Trophoblast cell (in vitro differentiated cells and primary cell): ENCODE data around the gene MAPT.

Experiments
- DNase-seq, 2 donors: peaks; one replicate each; pipeline ENCODE4 v3.0.0-alpha.2; 2016
- H2AFZ ChIP-seq: 2 replicates; pipeline ENCODE4 v1.6.1; 2013; ENCODE audit warnings: low read length, moderate library complexity, mild to moderate bottlenecking; ENCODE audit not compliant: insufficient read depth, poor library complexity
- H2AK5ac ChIP-seq: 2 replicates; pipeline ENCODE4 v1.6.1; 2013; ENCODE audit warnings: mild to moderate bottlenecking, low read length
- H2BK120ac ChIP-seq: 2 replicates; pipeline ENCODE4 v1.6.1; 2013; ENCODE audit warnings: low read length, mild to moderate bottlenecking, moderate library complexity; ENCODE audit not compliant: insufficient read depth, poor library complexity
- H2BK12ac ChIP-seq: 2 replicates; pipeline ENCODE4 v1.6.1; 2013; ENCODE audit warnings: mild to moderate bottlenecking, low read length, moderate library complexity
- H2BK5ac ChIP-seq: 2 replicates; pipeline ENCODE4 v1.6.1; 2013; ENCODE audit warnings: low read length, low read depth, moderate library complexity, mild to moderate bottlenecking; ENCODE audit not compliant: poor library complexity
- H3K14ac ChIP-seq: 2 replicates; pipeline ENCODE4 v1.6.1; 2013; ENCODE audit warnings: mild to moderate bottlenecking, low read length
- H3K18ac ChIP-seq: 2 replicates; pipeline ENCODE4 v1.6.1; 2013; ENCODE audit warnings: mild to moderate bottlenecking, low read length
- H3K23ac ChIP-seq: 2 replicates; pipeline ENCODE4 v1.6.1; 2013; ENCODE audit warnings: low read length
- H3K27ac ChIP-seq: 2 replicates; pipeline ENCODE4 v1.5.1; 2013; ENCODE audit warnings: low read depth, mild to moderate bottlenecking, inconsistent platforms, low read length, moderate library complexity
- H3K27me3 ChIP-seq: 2 replicates; pipeline ENCODE4 v1.6.1; 2013; ENCODE audit warnings: inconsistent platforms, mild to moderate bottlenecking, low read length, moderate library complexity; ENCODE audit not compliant: insufficient read depth
- H3K36me3 ChIP-seq, 2 experiments: 1 replicate in 1 of 2; 2 replicates in 1 of 2; pipeline ENCODE4 v1.6.1; 2013; ENCODE audit warnings: low read length in 2 of 2, mild to moderate bottlenecking in 2 of 2, moderate library complexity in 1 of 2; ENCODE audit not compliant: insufficient read depth in 2 of 2, control insufficient read depth in 1 of 2
- H3K4ac ChIP-seq: 2 replicates; pipeline ENCODE4 v1.6.1; 2013; ENCODE audit warnings: low read depth, mild to moderate bottlenecking, low read length, moderate library complexity
- H3K4me1 ChIP-seq, 2 experiments: 1 replicate in 1 of 2; 2 replicates in 1 of 2; pipeline ENCODE4 v1.6.1; 2013; ENCODE audit warnings: low read length in 2 of 2, mild to moderate bottlenecking in 2 of 2, moderate library complexity in 1 of 2; ENCODE audit not compliant: insufficient read depth in 2 of 2, control insufficient read depth in 1 of 2
- H3K4me2 ChIP-seq: 2 replicates; pipeline ENCODE4 v1.6.1; 2013; ENCODE audit warnings: inconsistent platforms, mild to moderate bottlenecking, low read length, moderate library complexity
- H3K4me3 ChIP-seq: 2 replicates; pipeline ENCODE4 v1.5.1; 2013; ENCODE audit warnings: mild to moderate bottlenecking, low read depth, low read length, inconsistent platforms
- H3K79me1 ChIP-seq: one replicate; pipeline ENCODE4 v1.6.1; 2013; ENCODE audit warnings: low read length
- H3K79me2 ChIP-seq: 2 replicates; pipeline ENCODE4 v1.6.1; 2013; ENCODE audit warnings: low read length, mild to moderate bottlenecking; ENCODE audit not compliant: control insufficient read depth, insufficient read depth, poor library complexity
- H3K9ac ChIP-seq: 2 replicates; pipeline ENCODE4 v1.6.1; 2013; ENCODE audit warnings: mild to moderate bottlenecking, low read length
- H3K9me3 ChIP-seq: 2 replicates; pipeline ENCODE4 v1.6.1; 2013; ENCODE audit warnings: low read depth, mild to moderate bottlenecking, control low read depth, inconsistent platforms, low read length; ENCODE audit not compliant: insufficient read depth
- H4K12ac ChIP-seq: 2 replicates; pipeline ENCODE4 v1.6.1; 2013; ENCODE audit warnings: low read depth, mild to moderate bottlenecking, low read length, moderate library complexity
- H4K8ac ChIP-seq: 2 replicates; pipeline ENCODE4 v1.6.1; 2013; ENCODE audit warnings: low read depth, mild to moderate bottlenecking, low read length, moderate library complexity
- H4K91ac ChIP-seq: one replicate; pipeline ENCODE4 v1.6.1; 2013; ENCODE audit warnings: low read depth, mild to moderate bottlenecking, low read length, moderate library complexity
- WGBS: extraction: QIAGEN DNeasy Blood & Tissue Kit; methylation state at CpG from one replicate; pipeline ENCODE4 v1.1.7; 2013; ENCODE audit warnings: missing lambda C conversion rate; ENCODE audit not compliant: insufficient read length, insufficient coverage; ENCODE audit errors: extremely low coverage; 5-methylcytosine and 5-hydroxymethylcytosine counted together

MAPT gene

GRCh38 chr17:45994987-45995386, 100.6 kb downstream of the MAPT start:
- Histone ChIP-seq H3K9ac (no peak overlapping the region), H3K27ac (no peak overlapping the region), H4K8ac (no peak overlapping the region), H2AFZ (no peak overlapping the region), H2BK120ac (no peak overlapping the region), H2BK5ac (no peak overlapping the region), H3K36me3 (no peaks in the 10 kb centered on the region), H3K4me2 (no peak overlapping the region), H3K18ac (no peak overlapping the region), H3K14ac (no peak overlapping the region), H4K12ac (no peak overlapping the region), H3K79me1 (no peaks in the 10 kb centered on the region), H3K4me3 (no peak overlapping the region), H4K91ac (no peak overlapping the region), H3K79me2 (no peaks in the 10 kb centered on the region), H3K27me3 (no peaks in the 10 kb centered on the region), H2BK12ac (no peak overlapping the region), H3K4ac (no peak overlapping the region), H3K9me3 (no peaks in the 10 kb centered on the region), H2AK5ac (no peak overlapping the region), H3K4me1 (no peaks in the 10 kb centered on the region), H3K23ac (no peak overlapping the region)
- WGBS = no CpG with 5 or more reads among the region's 8 CpGs
- DNase-seq = peak; percentile 65 to 72

- H3K4ac ChIP-seq = no peak overlapping the region
- H3K14ac ChIP-seq = no peak overlapping the region
- H2BK120ac ChIP-seq = no peak overlapping the region
- no peak overlapping the region for H4K91ac ChIP-seq
- H2AK5ac ChIP-seq = no peak overlapping the region
- no peaks in the 10 kb centered on the region for H3K79me2 ChIP-seq
- no peaks in the 10 kb centered on the region for H3K27me3 ChIP-seq
- peak; percentile 33 to 40 for DNase-seq
- H3K4me1 ChIP-seq = no peaks in the 10 kb centered on the region
- H2BK12ac ChIP-seq = no peak overlapping the region
- H2AFZ ChIP-seq = no peak overlapping the region
- WGBS = no CpG with 5 or more reads among the region's 14 CpGs
- H3K9ac ChIP-seq = no peak overlapping the region
- H3K18ac ChIP-seq = no peak overlapping the region
- H3K4me3 ChIP-seq = no peak overlapping the region
- no peak overlapping the region for H3K4me2 ChIP-seq
- H4K8ac ChIP-seq = no peak overlapping the region
- no peak overlapping the region for H3K27ac ChIP-seq
- no peaks in the 10 kb centered on the region for H3K9me3 ChIP-seq
- no peak overlapping the region for H2BK5ac ChIP-seq
- no peak overlapping the region for H4K12ac ChIP-seq
- no peaks in the 10 kb centered on the region for H3K79me1 ChIP-seq
- H3K23ac ChIP-seq = no peak overlapping the region
- H3K36me3 ChIP-seq = no peaks in the 10 kb centered on the region
Measured at GRCh38 chr17:45995627-45996270, 101.4 kb downstream of the MAPT start.

GRCh38 chr17:45996282-45996937, 102.1 kb downstream of the MAPT start:
- no peak overlapping the region for H3K14ac ChIP-seq

GRCh38 chr17:45997166-45997565, 102.8 kb downstream of the MAPT start:
- no peak overlapping the region for H2BK12ac ChIP-seq
- H3K79me1 ChIP-seq = no peaks in the 10 kb centered on the region
- no peak overlapping the region for H2AK5ac ChIP-seq

More at GRCh38 chr17:45996282-45996937, 102.1 kb downstream of the MAPT start:
- Histone ChIP-seq H3K36me3 (no peaks in the 10 kb centered on the region), H3K27ac (no peak overlapping the region), H3K27me3 (no peaks in the 10 kb centered on the region), H4K8ac (no peak overlapping the region), H3K79me1 (no peaks in the 10 kb centered on the region), H2BK5ac (no peak overlapping the region), H2BK12ac (no peak overlapping the region), H3K9me3 (no peaks in the 10 kb centered on the region), H3K79me2 (no peaks in the 10 kb centered on the region), H3K4me3 (no peak overlapping the region), H3K9ac (no peak overlapping the region), H2AK5ac (no peak overlapping the region), H3K4ac (no peak overlapping the region), H4K91ac (no peak overlapping the region), H2AFZ (no peak overlapping the region), H3K4me2 (no peak overlapping the region), H4K12ac (no peak overlapping the region), H2BK120ac (no peak overlapping the region), H3K4me1 (no peaks in the 10 kb centered on the region), H3K23ac (no peak overlapping the region), H3K18ac (no peak overlapping the region)
- WGBS = no CpG with 5 or more reads among the region's 31 CpGs
- DNase-seq = no peak

More at GRCh38 chr17:45997166-45997565, 102.8 kb downstream of the MAPT start:
- no peaks in the 10 kb centered on the region for H3K27me3 ChIP-seq
- no peak overlapping the region for H3K27ac ChIP-seq
- no peak overlapping the region for H3K14ac ChIP-seq
- no peaks in the 10 kb centered on the region for H3K4me1 ChIP-seq
- H3K79me2 ChIP-seq = no peaks in the 10 kb centered on the region
- no peak overlapping the region for H3K4me3 ChIP-seq
- no peak overlapping the region for H2BK120ac ChIP-seq
- no peak overlapping the region for H2AFZ ChIP-seq
- H3K4me2 ChIP-seq = no peak overlapping the region
- no peak overlapping the region for H4K91ac ChIP-seq
- H3K36me3 ChIP-seq = no peaks in the 10 kb centered on the region
- no peak for DNase-seq
- no peak overlapping the region for H3K4ac ChIP-seq
- WGBS = no CpG with 5 or more reads among the region's 13 CpGs
- no peak overlapping the region for H4K8ac ChIP-seq
- H2BK5ac ChIP-seq = no peak overlapping the region
- H3K18ac ChIP-seq = no peak overlapping the region
- no peak overlapping the region for H3K9ac ChIP-seq
- H3K9me3 ChIP-seq = no peaks in the 10 kb centered on the region
- no peak overlapping the region for H4K12ac ChIP-seq
- no peak overlapping the region for H3K23ac ChIP-seq
